GM12865 (cell line): Measurements from ENCODE around the gene OBI1.

Source experiments
- DNase-seq: peaks from one replicate; pipeline ENCODE4 v3.0.0; 2010; ENCODE audit warnings: low read depth
- H3K4me3 ChIP-seq: 2 replicates; pipeline ENCODE4 v1.5.1; 2011; ENCODE audit warnings: mild to moderate bottlenecking, low read depth, low read length, control low read depth
- CTCF ChIP-seq: IDR thresholded peaks from 2 replicates; pipeline ENCODE4 v1.5.1; 2011; ENCODE audit warnings: low read length, control low read depth, low read depth, inconsistent platforms; ENCODE audit not compliant: insufficient read depth; ENCODE audit errors: missing control alignments

OBI1 gene

GRCh38 chr13:78589206-78589605 lies 69.7 kb downstream of the OBI1 start:
- TF ChIP-seq CTCF = no peak
- DNase-seq = peak; percentile 44
- no peak overlapping the region for H3K4me3 ChIP-seq

- no peak for TF ChIP-seq CTCF
- H3K4me3 ChIP-seq = no peak overlapping the region
- DNase-seq = no peak
These were observed 71.6 kb downstream of the OBI1 start for GRCh38 chr13:78587395-78587794.

GRCh38 chr13:78586706-78587105 lies 72.2 kb downstream of the OBI1 start:
- H3K4me3 ChIP-seq = no peak overlapping the region
- DNase-seq = no peak
- peak; percentile 16 for TF ChIP-seq CTCF

GRCh38 chr13:78576261-78576660 lies 82.7 kb downstream of the OBI1 start:
- H3K4me3 ChIP-seq = no peak overlapping the region
- DNase-seq = no peak
- TF ChIP-seq CTCF = no peak

- TF ChIP-seq CTCF = no peak
- no peak for DNase-seq
- H3K4me3 ChIP-seq = no peak overlapping the region
These were observed 86.5 kb downstream of the OBI1 start for GRCh38 chr13:78572459-78572858.

- no peak for TF ChIP-seq CTCF
- DNase-seq = no peak
- H3K4me3 ChIP-seq = no peak overlapping the region
These were observed 89.9 kb downstream of the OBI1 start for GRCh38 chr13:78569029-78569428.

- TF ChIP-seq CTCF = no peak
- no peak for DNase-seq
- H3K4me3 ChIP-seq = no peak overlapping the region
These were observed 92.3 kb downstream of the OBI1 start for GRCh38 chr13:78566631-78567030.
